ENCODE results near the gene GNAQ.
"Not testable (repeated sequence)": the region's sequence is repeated elsewhere in the genome, so short reads cannot be mapped to it uniquely, and the experiment has no call there.

The GNAQ gene

GRCh38 chr9:77725046-77725694 lies 306.4 kb downstream of the GNAQ start:
- no peak for DNase-seq

- not testable (repeated sequence) for DNase-seq
These were observed 310.5 kb downstream of the GNAQ start for GRCh38 chr9:77721156-77721555.

- no peak for DNase-seq
These were observed 312.3 kb downstream of the GNAQ start for GRCh38 chr9:77719321-77719720.

- DNase-seq = peak; percentile 37
These were observed 313.3 kb downstream of the GNAQ start for GRCh38 chr9:77718298-77718640.

GRCh38 chr9:77717608-77718297 lies 313.9 kb downstream of the GNAQ start:
- peak; percentile 88 for DNase-seq

- DNase-seq = peak; percentile 67
These were observed 317.5 kb downstream of the GNAQ start for GRCh38 chr9:77714077-77714549.

- peak; percentile 95 for DNase-seq
These were observed 319.0 kb downstream of the GNAQ start for GRCh38 chr9:77712533-77713130.

- peak; percentile 55 for DNase-seq
These were observed 320.5 kb downstream of the GNAQ start for GRCh38 chr9:77710965-77711648.

GRCh38 chr9:77710316-77710715 lies 321.3 kb downstream of the GNAQ start:
- DNase-seq = no peak

GRCh38 chr9:77708064-77708815 lies 323.4 kb downstream of the GNAQ start:
- DNase-seq = peak; percentile 67

- DNase-seq = peak; percentile 98
These were observed 324.1 kb downstream of the GNAQ start for GRCh38 chr9:77707383-77708063.

GRCh38 chr9:77705636-77706035 lies 326.0 kb downstream of the GNAQ start:
- no peak for DNase-seq

- DNase-seq = not testable (repeated sequence)
These were observed 328.9 kb downstream of the GNAQ start for GRCh38 chr9:77702521-77703390.

- DNase-seq = no peak
These were observed 334.2 kb downstream of the GNAQ start for GRCh38 chr9:77697238-77697984.

GRCh38 chr9:77690723-77691122 lies 340.9 kb downstream of the GNAQ start:
- DNase-seq = not testable (repeated sequence)

- DNase-seq = not testable (repeated sequence)
These were observed 341.5 kb downstream of the GNAQ start for GRCh38 chr9:77690119-77690518.

GRCh38 chr9:77687737-77688136 lies 343.9 kb downstream of the GNAQ start:
- not testable (repeated sequence) for DNase-seq

GRCh38 chr9:77680581-77680980 lies 351.0 kb downstream of the GNAQ start:
- peak; percentile 28 for DNase-seq

GRCh38 chr9:77679661-77680368 lies 351.8 kb downstream of the GNAQ start:
- no peak for DNase-seq
